ENCODE results near the gene CSF3R.

The CSF3R gene

GRCh38 chr1:36525166-36525565 lies 42.5 kb upstream of the CSF3R start:
- in situ Hi-C loops (cut with MboI; ENCODE audit: low sequenced_read_pairs, unreplicated experiment), result no loop called here
- no peak for TF ChIP-seq CTCF (IDR thresholded peaks at IDR 0.05; ENCODE audit: borderline replicate concordance, control extremely low read depth, extremely low read depth, insufficient read depth, missing control alignments)
- no peak for DNase-seq (ENCODE audit: low spot score)

- DNase-seq (ENCODE audit: low spot score), result no peak
- TF ChIP-seq CTCF (IDR thresholded peaks at IDR 0.05; ENCODE audit: borderline replicate concordance, control extremely low read depth, extremely low read depth, insufficient read depth, missing control alignments), result no peak
- in situ Hi-C loops (cut with MboI; ENCODE audit: low sequenced_read_pairs, unreplicated experiment), result no loop called here
Observed at GRCh38 chr1:36524359-36525062, 41.8 kb upstream of the CSF3R start.

GRCh38 chr1:36523850-36524249 lies 41.1 kb upstream of the CSF3R start:
- no peak for DNase-seq (ENCODE audit: low spot score)
- in situ Hi-C loops (cut with MboI; ENCODE audit: low sequenced_read_pairs, unreplicated experiment), result no loop called here
- TF ChIP-seq CTCF (IDR thresholded peaks at IDR 0.05; ENCODE audit: borderline replicate concordance, control extremely low read depth, extremely low read depth, insufficient read depth, missing control alignments), result no peak

DNA sequence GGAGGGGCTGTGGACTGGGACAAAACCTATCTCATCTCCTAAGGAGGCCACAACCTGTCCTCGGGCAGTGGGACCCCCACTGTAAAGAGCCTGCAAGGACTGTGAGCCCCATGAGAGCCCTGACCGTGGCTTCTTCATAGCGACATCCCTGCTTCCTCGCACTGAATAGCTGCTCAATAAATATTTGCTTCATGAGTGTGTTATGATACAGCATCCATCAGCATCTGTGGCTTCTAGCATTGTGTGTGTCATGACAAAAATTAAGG lies 40.5 kb upstream of the CSF3R start:
- no peak for TF ChIP-seq CTCF (IDR thresholded peaks at IDR 0.05; ENCODE audit: borderline replicate concordance, control extremely low read depth, extremely low read depth, insufficient read depth, missing control alignments)
- no peak for DNase-seq (ENCODE audit: low spot score)
- in situ Hi-C loops (cut with MboI; ENCODE audit: low sequenced_read_pairs, unreplicated experiment), result no loop called here

DNA sequence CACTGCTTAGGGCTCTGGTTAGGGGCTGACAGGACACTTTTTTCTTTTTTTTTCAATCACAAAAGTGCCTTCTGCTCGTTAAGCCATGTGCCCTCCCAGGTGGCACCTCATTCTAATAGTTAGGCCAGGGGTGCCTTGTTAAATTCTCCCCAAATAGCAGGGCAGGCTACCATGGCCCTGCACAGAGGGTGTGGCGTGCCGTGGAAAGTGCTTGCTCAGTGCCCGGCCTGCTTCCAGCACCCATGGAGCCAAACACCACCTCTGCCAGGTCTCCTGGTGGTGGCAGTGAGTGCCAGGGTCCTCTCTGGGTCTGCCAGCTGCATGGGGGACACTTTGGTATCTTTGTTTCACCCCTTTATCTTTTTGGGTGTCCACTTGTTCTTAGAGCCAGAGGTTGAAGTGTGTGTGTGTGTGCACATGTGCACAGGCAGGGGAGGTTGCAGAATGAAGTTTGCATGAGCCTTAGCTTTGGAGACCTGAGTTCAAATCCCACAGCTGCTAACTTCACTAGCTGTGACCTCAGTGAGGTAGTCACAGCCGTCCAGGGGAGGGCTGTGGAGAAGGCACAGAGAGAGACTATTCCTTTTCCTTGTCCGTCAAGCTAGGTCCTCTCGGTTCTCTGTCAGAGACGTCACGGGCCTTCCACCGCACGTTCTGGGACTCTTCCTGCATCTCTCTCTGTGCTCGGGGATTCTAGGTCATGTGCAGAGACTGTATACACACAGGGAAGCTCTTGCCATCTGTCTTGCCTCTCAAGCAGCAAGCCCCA lies 39.9 kb upstream of the CSF3R start:
- in situ Hi-C loops (cut with MboI; ENCODE audit: low sequenced_read_pairs, unreplicated experiment), result no loop called here
- no peak for DNase-seq (ENCODE audit: low spot score)
- TF ChIP-seq CTCF (IDR thresholded peaks at IDR 0.05; ENCODE audit: borderline replicate concordance, control extremely low read depth, extremely low read depth, insufficient read depth, missing control alignments), result no peak

- no peak for TF ChIP-seq CTCF (IDR thresholded peaks at IDR 0.05; ENCODE audit: borderline replicate concordance, control extremely low read depth, extremely low read depth, insufficient read depth, missing control alignments)
- no peak for DNase-seq (ENCODE audit: low spot score)
- in situ Hi-C loops (cut with MboI; ENCODE audit: low sequenced_read_pairs, unreplicated experiment), result no loop called here
Observed at GRCh38 chr1:36522021-36522420, 39.3 kb upstream of the CSF3R start.

Data from GM13976 (cell line).